HG03521 (cell line): Measurements from ENCODE around the gene GOLGA6L10.
"Not testable (repeated sequence)": the region's sequence is repeated elsewhere in the genome, so short reads cannot be mapped to it uniquely, and the experiment has no call there.

Source experiments
- ATAC-seq: cut with Tn5 transposase; IDR thresholded peaks from one replicate; pipeline ENCODE4 v1.9.1; 2021; ENCODE audit warnings: mild to moderate bottlenecking, moderate library complexity; ENCODE audit not compliant: unreplicated experiment

GOLGA6L10 gene

DNA sequence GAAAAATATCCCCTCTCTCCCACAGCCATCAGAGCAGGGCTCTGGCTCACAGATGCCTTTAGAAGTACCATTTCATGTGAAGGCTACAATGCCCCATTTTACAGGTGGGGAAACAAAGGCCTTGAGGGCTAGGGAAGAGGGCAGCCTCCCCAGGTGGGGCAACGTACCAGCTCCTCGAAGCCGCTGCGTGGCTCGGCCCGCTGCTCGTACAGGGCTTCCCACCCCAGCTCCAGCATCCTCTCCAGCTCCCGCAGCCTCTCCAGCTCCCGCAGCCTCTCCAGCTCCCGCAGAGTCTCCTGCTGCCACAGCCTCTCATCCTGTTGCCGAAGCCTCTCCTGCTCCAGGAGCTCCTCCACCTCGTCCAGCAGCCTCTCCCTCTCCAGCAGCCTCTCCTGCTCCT, 4.9 kb downstream of the GOLGA6L10 start:
- ATAC-seq = not testable (repeated sequence)

DNA sequence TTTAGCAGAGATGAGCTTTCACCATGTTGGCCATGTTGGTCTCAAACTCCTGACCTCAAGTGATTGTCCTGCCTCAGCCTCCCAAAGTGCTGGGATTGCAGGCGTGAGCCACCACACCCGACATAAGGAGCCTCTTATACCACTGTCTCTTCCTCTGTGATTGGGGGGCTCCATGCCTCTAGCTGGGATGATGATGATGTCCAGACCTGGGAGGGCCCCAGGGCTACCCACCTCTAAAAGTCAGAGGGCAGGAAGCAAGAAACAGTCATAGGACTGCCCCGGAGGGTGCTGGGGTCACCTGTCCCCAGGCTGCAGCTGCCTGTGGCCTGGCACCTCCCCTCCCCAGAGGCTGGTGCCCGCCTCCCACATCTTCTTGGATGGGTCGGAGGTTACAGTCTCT, 5.4 kb downstream of the GOLGA6L10 start:
- not testable (repeated sequence) for ATAC-seq

DNA sequence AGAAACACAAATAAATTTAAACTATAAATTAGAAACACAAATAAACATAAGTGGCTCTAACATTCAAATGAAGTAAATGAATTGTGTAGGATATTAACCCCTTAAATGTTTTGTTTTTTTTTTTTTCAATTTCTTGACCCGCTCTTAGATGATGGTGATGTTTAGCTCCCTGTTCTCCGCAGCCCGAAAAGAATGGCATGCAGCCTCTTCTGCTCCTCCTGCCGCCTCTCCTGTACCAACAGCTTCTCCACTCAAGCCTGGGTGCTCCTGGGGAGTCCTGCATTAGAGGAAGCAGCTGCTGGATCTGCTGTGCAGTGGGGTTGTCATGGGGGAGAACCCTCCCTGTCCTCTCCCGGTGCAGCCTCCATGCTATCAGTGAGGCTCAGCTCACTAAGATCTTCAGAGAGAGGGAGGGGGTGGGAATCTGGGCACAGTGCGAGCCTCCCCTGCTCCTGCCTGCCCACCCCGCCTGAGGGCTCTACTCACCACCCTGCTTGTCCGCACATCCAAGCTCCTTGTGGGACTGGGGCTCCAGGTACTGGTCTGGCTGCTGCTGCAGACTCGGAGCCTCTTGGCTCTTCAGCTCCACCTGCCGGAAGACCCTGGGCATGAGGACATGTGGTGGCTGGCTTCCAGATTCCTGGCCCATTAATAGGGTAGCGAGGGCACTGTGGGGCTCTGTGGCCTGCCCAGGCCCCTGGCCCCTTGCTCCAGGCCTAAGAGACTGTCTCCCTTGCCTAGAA, 6.5 kb downstream of the GOLGA6L10 start:
- not testable (repeated sequence) for ATAC-seq

DNA sequence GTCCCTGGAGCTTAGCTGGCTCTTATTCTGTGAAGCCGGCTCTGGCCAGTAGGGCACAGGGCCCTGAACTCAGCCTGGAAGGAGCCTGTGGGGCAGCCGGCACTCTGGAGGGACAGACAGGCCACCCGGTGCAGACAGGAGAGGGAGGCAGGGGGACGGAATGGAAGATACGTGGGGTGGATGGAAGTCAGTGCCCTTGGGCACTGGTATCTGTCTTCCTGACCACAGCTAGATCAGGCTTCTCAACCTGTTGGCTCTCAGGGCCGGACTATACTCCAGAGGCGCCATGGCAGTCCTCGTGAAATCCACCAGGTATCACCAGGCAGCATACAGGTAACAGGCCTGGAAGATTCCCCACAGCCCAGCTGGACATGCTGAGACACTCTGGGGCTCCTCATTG, 10.7 kb downstream of the GOLGA6L10 start:
- ATAC-seq = not testable (repeated sequence)

DNA sequence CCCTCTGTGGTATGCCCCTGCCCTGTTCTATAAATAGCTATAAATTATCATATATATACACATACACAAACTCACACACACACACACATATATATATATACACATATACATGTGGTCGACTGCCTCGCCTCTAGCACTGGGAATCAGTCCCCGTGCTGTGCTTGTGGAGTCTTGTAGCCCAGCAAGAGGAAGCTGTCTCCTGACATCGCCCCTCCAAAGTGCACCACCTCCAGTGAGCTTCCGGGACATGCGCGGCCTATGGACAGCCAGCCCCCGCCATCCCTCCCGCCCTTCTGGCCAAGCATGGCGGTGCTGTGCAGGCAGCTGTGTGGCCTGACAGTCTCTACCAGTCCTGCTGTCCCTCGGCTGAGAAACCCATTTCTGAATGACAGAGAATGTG, 11.2 kb downstream of the GOLGA6L10 start:
- ATAC-seq = not testable (repeated sequence)

DNA sequence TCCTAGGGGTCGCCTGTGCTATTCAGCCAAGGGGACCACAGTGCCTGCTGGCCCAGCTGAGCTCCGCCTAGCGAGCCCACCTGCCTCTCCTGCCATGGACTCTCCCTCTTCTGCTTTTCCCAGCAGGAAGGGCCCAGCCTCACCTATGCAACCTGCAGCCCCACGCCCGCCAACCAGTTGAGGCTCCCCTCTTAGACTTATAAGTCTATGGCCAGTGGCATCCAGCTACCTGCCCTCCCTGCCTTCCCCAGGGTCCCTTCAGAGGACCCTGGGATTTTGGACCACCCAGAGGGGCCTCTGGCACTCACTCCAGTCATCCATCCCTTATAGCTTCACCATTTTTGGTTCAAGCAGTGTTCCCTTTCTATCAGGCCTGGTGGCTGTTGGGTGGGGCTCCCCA, 12.2 kb downstream of the GOLGA6L10 start:
- not testable (repeated sequence) for ATAC-seq

DNA sequence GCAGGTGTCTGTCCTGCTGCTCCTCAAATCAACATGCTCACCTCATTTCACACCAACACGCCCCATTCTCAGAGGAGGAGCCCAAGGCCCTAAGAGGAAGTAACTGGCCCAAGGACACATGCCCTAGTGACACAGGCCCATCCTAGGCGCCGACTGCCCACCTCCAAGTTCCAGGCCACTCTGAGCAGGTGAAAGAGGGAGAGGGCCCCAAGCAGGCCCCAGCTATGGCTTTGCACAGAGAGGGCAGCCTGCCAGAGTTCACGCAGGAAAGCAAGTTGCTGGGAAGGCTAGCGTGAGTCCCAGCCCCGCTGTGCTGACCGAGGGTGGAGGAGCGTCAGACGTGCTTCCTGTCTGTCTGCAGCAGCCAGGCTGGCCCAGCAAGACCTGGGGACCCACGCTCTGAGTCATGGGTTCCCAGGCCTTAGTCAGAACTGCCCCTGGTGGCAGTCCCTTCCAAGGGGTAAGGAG, 13.1 kb downstream of the GOLGA6L10 start:
- ATAC-seq = not testable (repeated sequence)

DNA sequence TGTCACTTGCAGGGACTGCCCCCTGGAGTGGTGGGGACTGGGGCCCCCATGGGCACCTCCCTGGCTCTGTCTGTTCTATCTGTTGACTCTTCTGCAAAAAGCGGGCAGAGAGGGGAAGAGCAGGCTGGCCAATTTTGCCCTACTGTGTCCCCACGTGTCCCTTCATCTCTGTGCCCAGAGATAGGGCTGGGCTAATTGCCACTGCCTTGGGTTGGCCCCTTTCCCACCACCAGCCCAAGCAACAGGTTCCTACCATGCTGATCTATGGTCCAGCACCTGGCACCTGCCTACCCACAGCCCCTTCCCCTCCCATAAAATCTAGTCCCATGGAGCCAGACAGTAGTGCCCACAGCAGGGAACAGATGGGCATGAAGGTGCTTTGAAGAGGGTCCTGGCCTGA, 14.3 kb downstream of the GOLGA6L10 start:
- ATAC-seq = not testable (repeated sequence)

DNA sequence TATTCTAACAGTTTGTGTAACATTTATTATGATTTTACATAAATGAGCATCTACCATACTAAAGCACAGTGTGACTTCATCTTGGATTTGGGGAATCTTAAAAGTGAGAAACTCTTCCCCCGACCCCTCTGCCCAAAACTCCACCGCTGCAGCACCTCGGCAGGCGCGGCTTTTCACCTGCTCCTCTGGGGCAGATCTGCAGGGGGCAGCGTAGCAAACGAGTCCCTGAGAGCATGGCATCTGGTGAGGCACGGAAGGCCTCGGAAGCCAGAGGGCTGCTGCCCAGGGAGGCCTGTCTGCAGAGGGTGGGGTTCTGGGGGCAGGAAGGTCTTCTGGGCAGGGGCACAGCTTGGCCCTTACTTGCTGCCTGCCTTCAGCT, 14.7 kb downstream of the GOLGA6L10 start:
- not testable (repeated sequence) for ATAC-seq

DNA sequence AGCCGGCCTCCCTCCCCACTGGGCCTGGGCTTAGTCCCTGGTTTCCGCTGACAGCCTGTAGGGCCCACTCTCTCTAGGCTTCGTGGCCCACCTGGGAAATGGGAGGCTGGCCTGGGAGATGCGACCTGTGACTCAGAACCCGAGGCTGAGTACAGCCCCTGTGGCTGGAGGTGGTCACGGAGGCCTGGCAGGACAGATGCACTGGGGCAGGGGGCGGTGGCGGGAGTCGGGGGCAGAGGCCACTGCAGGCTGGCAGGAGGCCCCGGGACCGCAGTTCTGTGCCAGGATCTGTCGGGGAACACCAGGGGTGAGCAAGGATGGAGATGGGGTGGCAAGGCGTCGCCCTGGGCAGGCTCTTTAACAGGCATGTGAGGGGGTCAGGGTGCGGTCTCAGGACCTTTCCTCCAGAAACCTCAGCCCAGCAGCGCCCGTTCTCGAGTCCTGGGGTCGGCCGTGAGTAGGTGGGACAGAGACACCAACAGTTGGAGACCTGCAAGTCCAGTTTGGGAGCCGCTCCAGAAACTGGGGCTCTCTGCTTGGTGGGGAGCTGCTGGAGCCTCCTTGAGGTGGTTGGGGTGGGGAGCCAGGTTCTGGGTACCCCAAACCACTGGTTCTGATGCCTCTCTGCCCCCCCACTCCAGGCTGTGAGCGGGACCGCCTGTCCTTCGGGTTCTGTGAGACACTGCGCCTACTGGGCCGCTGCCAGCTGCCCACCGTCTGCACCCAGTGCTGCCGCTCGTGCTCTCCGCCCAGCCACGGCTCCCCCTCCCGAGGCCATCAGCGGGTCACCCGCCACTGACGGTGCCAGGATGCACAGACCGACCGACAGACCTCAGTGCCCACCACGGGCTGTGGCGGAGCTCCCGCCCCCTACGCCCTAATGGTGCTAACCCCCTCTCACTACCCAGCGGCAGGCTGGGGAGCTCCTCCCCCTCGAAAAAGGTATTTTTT, 15.4 kb downstream of the GOLGA6L10 start:
- not testable (repeated sequence) for ATAC-seq

DNA sequence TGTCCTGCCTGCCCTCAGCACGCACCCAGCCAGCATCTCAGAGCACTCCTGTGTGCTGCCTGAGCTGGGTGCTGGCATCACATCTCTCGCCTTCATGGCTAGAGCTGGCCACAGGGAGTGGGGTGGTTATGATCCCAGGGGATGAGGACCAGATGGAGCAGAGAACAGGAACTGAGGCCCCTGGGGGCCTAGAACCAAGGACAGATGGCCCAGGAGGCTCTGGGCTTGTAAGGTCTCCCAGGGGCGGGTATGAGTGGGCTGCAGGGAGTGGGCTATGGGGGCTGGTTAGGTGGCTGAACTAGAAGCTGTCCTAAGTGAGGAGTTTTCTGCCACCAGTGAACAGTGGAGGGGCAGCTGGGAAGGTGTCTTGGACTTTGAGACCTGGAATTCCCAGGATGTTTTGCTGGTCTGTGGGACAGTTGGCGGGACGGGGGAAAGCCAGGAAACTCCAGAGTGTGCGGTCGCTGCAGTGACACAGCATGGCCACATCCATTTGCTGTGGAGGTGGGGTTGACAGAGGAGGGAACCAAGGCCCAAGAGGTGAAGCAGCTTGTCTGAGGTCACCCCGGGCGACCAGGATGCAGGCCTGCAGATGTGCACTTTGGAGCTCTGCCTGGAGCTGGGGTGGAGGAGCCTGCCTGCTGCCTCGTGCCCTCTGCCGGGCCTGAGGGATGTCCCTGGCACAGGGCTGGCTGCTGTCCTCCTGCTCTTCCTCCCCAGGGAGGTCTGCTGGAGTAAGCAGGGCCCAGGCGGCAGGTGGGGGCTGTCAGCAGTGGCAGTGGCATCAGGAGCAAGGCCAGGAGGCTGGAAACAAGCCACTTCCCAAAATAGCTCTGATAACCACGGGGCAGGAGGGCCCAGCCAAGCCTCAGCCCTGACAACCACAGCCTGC, 16.3 kb downstream of the GOLGA6L10 start:
- not testable (repeated sequence) for ATAC-seq

DNA sequence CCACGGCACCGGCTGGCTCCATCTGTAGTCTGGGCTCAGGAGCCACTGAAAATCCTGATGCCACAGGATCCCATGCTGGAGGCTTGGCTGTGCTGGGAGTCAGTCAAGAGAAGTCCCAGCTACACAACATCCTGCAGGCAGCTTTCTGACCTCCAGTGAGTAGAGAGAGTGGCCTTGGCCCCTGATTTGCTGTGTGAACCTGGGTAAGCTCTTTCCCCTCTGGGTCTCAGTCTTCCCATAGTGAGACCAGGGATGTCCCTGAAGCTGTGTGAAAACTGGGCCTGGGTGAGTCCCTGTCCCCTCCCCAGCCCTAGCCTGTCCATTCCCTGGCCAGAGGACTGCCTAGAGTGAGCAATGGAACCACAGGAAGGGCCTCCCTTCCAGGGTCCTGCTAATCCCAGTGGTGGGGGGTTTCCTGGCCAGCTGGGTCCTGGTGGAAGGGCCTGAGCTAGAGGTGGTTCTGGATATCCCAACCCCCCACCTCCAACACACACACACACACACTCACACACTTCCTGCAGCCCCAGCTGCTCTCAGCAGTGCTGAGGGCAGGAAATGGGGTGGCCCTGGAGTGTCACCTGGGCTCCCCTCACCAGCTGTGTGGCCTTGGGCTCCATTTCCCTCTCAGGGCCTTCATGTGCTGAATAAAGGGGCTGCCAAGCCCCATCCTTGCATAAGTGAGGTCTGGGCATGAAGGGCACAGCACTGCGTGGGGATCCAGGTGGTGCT, 17.5 kb downstream of the GOLGA6L10 start:
- ATAC-seq = not testable (repeated sequence)

DNA sequence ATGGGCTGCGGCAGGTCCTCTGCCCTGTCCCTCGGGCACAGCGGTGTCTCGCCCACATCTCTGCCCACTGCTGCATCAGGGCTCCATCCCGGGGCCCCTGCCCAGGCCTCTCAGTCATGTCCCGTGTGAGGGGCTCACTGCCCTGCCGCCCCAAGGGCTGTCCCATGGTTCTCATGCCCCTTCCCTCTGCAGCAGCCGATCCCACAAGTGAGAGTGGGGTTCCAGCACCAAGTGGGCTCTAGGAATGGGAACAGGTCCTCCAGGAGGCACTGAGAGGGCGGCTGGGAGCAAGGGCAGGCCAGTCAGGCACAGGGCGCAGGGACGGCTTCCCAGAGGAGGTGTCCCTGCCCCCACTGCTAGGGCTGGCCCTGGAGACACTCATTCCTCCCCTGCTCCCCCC, 18.4 kb downstream of the GOLGA6L10 start:
- not testable (repeated sequence) for ATAC-seq

DNA sequence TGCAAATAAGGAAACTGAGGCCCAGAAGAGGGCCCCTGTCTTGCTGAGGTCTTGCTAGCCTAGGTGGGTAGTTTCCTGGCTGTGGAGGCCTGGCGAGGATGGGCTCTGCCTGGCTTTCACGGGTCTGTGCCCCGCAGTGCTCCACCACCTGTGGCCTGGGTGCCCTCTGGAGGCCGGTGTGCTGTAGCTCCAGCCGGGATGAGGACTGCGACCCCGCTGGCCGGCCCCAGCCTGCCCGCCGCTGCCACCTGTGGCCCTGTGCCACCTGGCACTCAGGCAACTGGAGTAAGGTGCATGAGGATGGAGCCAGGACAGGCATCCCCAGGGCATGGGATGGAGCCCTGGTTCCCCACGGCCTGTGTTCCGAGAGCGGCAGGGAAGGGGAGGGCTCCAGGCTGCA, 20.2 kb downstream of the GOLGA6L10 start:
- not testable (repeated sequence) for ATAC-seq

DNA sequence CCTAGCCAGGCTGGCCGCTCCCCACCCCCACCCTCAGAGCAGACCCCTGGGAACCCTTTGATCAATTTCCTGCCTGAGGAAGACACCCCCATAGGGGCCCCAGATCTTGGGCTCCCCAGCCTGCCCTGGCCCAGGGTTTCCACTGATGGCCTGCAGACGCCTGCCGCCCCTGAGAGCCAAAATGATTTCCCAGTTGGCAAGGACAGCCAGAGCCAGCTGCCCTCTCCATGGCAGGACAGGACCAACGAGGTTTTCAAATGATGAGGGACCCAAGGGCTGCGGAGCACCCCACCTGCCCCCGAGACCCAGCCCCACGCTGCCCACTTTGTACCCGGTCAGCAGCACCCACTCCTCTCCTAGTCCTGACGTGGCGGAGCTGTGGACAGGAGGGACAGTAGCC, 21.9 kb downstream of the GOLGA6L10 start:
- ATAC-seq = not testable (repeated sequence)

DNA sequence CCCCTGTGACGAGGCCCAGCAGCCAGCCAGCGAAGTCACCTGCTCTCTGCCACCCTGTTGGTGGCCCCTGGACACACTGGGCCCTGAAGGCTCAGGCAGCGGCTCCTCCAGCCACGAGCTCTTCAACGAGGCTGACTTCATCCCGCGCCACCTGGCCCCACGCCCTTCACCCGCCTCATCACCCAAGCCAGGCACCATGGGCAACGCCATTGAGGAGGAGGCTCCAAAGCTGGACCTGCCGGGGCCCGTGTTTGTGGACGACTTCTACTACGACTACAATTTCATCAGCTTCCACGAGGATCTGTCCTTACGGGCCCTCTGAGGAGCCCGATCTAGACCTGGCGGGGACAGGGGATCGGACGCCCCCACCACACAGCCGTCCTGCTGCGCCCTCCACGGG, 22.4 kb downstream of the GOLGA6L10 start:
- ATAC-seq = not testable (repeated sequence)

DNA sequence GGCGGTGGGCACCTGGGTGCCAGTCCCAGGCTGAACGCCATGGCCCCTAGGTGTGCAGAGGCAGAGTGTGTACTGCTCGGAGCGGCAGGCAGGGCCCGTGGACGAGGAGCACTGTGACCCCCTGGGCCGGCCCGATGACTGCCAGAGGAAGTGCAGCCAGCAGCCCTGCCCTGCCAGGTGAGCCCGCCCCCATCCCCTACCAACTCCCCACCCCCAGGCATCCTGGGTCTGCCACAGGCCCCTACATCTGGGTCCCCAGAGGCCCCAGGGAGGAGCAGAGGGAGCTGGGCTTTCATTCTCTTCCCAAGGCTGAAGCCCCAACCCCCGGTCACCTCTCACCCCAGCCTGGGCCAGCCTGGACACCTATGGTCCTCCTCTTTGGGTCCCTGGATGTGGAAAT, 23.6 kb downstream of the GOLGA6L10 start:
- ATAC-seq = not testable (repeated sequence)

DNA sequence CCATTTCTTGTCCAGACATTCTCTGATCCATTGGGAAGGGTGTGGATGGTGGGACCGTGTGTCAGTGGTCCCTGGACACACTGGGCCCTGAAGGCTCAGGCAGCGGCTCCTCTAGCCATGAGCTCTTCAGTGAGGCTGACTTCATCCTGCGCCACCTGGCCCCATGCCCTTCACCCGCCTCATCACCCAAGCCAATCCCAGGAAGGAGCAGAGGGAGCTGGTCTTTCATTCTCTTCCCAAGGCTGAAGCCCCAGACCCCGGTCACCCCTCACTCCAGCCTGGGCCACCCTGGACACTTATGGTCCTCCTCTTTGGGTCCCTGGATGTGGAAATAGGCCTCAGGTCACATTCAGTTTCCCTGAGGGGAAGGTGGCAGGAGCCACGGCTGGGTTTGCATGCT, 24.4 kb downstream of the GOLGA6L10 start:
- ATAC-seq = not testable (repeated sequence)

DNA sequence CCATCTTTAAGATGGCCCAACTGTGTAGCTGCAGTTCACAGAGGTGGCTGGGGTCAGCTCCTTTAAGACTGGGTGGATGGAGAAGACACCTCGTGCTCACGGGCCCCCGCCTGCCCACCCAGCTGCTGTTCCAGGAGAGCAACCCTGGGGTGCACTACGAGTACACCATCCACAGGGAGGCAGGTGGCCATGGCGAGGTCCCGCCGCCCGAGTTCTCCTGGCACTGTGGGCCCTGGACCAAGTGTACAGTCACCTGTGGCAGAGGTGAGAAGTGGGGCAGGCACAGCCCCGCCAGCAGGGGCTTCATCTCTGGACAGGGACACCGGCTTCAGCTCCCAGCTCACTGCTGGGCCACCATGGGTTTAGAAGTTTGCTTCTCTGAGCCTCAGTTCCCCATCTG, 26.8 kb downstream of the GOLGA6L10 start:
- ATAC-seq = not testable (repeated sequence)

DNA sequence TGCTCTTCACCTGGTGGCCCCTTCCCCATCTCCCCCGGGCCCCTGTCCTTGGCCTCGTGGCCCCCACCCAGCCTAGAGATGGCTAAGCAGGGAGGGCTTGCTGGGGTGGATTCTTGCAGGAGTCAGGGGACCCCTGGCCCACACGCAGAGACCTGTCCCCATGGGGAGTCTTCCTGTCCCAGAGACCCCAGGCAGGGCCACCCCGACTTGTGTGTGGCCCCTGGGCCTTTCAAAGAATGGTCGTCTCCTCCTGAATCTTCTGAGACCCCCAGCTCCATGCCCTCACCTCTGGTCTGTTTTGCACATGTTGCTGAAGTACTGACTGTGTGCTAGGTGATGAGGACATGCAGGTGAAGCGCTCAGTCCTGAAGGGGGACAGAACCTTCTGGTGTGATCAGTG, 28.4 kb downstream of the GOLGA6L10 start:
- ATAC-seq = not testable (repeated sequence)
